ENCODE data around the gene ZNF385D.

DNA sequence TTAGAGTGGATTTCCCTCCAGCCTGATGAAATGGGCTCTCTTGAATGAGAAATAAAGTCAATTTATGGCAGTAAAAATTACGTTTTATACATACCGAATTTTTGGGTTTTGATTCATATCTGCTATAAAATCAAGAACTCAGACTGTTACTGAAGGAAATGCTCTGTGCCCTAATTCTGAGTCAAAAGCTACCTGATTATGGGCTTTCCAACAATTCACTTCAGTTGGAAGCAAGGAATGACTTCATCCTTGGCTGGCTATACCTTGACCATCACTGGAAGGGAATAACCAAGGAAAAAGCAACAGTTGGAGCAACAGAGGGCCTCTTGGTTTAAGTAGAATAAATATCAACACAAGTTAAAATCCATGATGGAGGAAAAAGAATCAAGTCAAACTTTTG lies 88.6 kb downstream of the ZNF385D start:
- TF ChIP-seq, protein P1, sequence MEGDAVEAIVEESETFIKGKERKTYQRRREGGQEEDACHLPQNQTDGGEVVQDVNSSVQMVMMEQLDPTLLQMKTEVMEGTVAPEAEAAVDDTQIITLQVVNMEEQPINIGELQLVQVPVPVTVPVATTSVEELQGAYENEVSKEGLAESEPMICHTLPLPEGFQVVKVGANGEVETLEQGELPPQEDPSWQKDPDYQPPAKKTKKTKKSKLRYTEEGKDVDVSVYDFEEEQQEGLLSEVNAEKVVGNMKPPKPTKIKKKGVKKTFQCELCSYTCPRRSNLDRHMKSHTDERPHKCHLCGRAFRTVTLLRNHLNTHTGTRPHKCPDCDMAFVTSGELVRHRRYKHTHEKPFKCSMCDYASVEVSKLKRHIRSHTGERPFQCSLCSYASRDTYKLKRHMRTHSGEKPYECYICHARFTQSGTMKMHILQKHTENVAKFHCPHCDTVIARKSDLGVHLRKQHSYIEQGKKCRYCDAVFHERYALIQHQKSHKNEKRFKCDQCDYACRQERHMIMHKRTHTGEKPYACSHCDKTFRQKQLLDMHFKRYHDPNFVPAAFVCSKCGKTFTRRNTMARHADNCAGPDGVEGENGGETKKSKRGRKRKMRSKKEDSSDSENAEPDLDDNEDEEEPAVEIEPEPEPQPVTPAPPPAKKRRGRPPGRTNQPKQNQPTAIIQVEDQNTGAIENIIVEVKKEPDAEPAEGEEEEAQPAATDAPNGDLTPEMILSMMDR (IDR thresholded peaks at IDR 0.05), result no peak
- no peak for TF ChIP-seq POLR2A (IDR thresholded peaks at IDR 0.05)

Measured in thyroid gland (tissue), 4 donors.